Measurements from ENCODE around the gene ADGRG6.

Gene ADGRG6

GRCh38 chr6:142367061-142367460, 65.3 kb downstream of the ADGRG6 start:
- Mint-ChIP-seq H3K27me3 (no peaks in the 10 kb centered on the region), H3K4me3 (no peak overlapping the region), H3K27ac (no peak overlapping the region), H3K9me3 (no peaks in the 10 kb centered on the region), H3K4me1 (no peaks in the 10 kb centered on the region)
- ATAC-seq: no peak
- DNase-seq: no peak

GRCh38 chr6:142367501-142368018, 65.8 kb downstream of the ADGRG6 start:
- H3K4me1 Mint-ChIP-seq: no peaks in the 10 kb centered on the region
- ATAC-seq (no peak), DNase-seq (no peak)
- H3K27me3 Mint-ChIP-seq: no peaks in the 10 kb centered on the region
- H3K4me3 Mint-ChIP-seq: no peak overlapping the region
- H3K9me3 Mint-ChIP-seq: no peaks in the 10 kb centered on the region
- H3K27ac Mint-ChIP-seq: no peak overlapping the region

GRCh38 chr6:142369266-142369665, 67.5 kb downstream of the ADGRG6 start:
- DNase-seq: no peak
- no peaks in the 10 kb centered on the region for H3K9me3 Mint-ChIP-seq
- H3K27ac Mint-ChIP-seq: no peak overlapping the region
- H3K4me1 Mint-ChIP-seq: no peaks in the 10 kb centered on the region
- no peaks in the 10 kb centered on the region for H3K27me3 Mint-ChIP-seq
- ATAC-seq: no peak
- no peak overlapping the region for H3K4me3 Mint-ChIP-seq

GRCh38 chr6:142372348-142372747, 70.5 kb downstream of the ADGRG6 start:
- DNase-seq (no peak), ATAC-seq (no peak)
- Mint-ChIP-seq H3K27me3 (no peaks in the 10 kb centered on the region), H3K9me3 (no peaks in the 10 kb centered on the region), H3K4me1 (no peaks in the 10 kb centered on the region), H3K4me3 (no peak overlapping the region), H3K27ac (no peak overlapping the region)

GRCh38 chr6:142373268-142374090, 71.7 kb downstream of the ADGRG6 start:
- no peak overlapping the region for H3K27ac Mint-ChIP-seq
- H3K9me3 Mint-ChIP-seq: no peaks in the 10 kb centered on the region
- H3K27me3 Mint-ChIP-seq: no peaks in the 10 kb centered on the region
- ATAC-seq (no peak), DNase-seq (no peak)
- no peak overlapping the region for H3K4me3 Mint-ChIP-seq
- no peaks in the 10 kb centered on the region for H3K4me1 Mint-ChIP-seq

GRCh38 chr6:142374091-142374770, 72.4 kb downstream of the ADGRG6 start:
- DNase-seq: no peak
- H3K4me1 Mint-ChIP-seq: no peaks in the 10 kb centered on the region
- no peak for ATAC-seq
- no peaks in the 10 kb centered on the region for H3K27me3 Mint-ChIP-seq
- H3K27ac Mint-ChIP-seq: no peak overlapping the region
- no peaks in the 10 kb centered on the region for H3K9me3 Mint-ChIP-seq
- no peak overlapping the region for H3K4me3 Mint-ChIP-seq

GRCh38 chr6:142374965-142375733, 73.3 kb downstream of the ADGRG6 start:
- Mint-ChIP-seq H3K27me3 (no peaks in the 10 kb centered on the region), H3K27ac (no peak overlapping the region), H3K9me3 (no peaks in the 10 kb centered on the region), H3K4me1 (no peaks in the 10 kb centered on the region), H3K4me3 (no peak overlapping the region)
- DNase-seq: no peak
- ATAC-seq: no peak

GRCh38 chr6:142376115-142376514, 74.3 kb downstream of the ADGRG6 start:
- Mint-ChIP-seq H3K9me3 (no peaks in the 10 kb centered on the region), H3K4me1 (no peaks in the 10 kb centered on the region), H3K27ac (no peak overlapping the region), H3K27me3 (no peaks in the 10 kb centered on the region), H3K4me3 (no peak overlapping the region)
- DNase-seq (no peak), ATAC-seq (no peak)

- Mint-ChIP-seq H3K4me3 (no peak overlapping the region), H3K27me3 (no peaks in the 10 kb centered on the region), H3K4me1 (no peaks in the 10 kb centered on the region), H3K9me3 (no peaks in the 10 kb centered on the region), H3K27ac (no peak overlapping the region)
- ATAC-seq: no peak
- DNase-seq: no peak
These were observed 75.1 kb downstream of the ADGRG6 start for GRCh38 chr6:142376800-142377496.

GRCh38 chr6:142377497-142377848, 75.7 kb downstream of the ADGRG6 start:
- no peak for DNase-seq
- H3K27me3 Mint-ChIP-seq: no peaks in the 10 kb centered on the region
- no peaks in the 10 kb centered on the region for H3K9me3 Mint-ChIP-seq
- no peak overlapping the region for H3K4me3 Mint-ChIP-seq
- no peak overlapping the region for H3K27ac Mint-ChIP-seq
- H3K4me1 Mint-ChIP-seq: no peaks in the 10 kb centered on the region
- ATAC-seq: no peak

- no peak overlapping the region for H3K27ac Mint-ChIP-seq
- H3K4me1 Mint-ChIP-seq: no peaks in the 10 kb centered on the region
- no peaks in the 10 kb centered on the region for H3K9me3 Mint-ChIP-seq
- no peaks in the 10 kb centered on the region for H3K27me3 Mint-ChIP-seq
- no peak for ATAC-seq
- H3K4me3 Mint-ChIP-seq: no peak overlapping the region
- no peak for DNase-seq
These were observed 76.5 kb downstream of the ADGRG6 start for GRCh38 chr6:142378138-142378875.

GRCh38 chr6:142380626-142381025, 78.8 kb downstream of the ADGRG6 start:
- Mint-ChIP-seq H3K27ac (no peak overlapping the region), H3K4me1 (no peaks in the 10 kb centered on the region), H3K27me3 (no peaks in the 10 kb centered on the region), H3K4me3 (no peak overlapping the region), H3K9me3 (no peaks in the 10 kb centered on the region)
- DNase-seq: no peak
- ATAC-seq: no peak

GRCh38 chr6:142381181-142381580, 79.4 kb downstream of the ADGRG6 start:
- no peaks in the 10 kb centered on the region for H3K4me1 Mint-ChIP-seq
- no peaks in the 10 kb centered on the region for H3K27me3 Mint-ChIP-seq
- no peak overlapping the region for H3K4me3 Mint-ChIP-seq
- no peaks in the 10 kb centered on the region for H3K9me3 Mint-ChIP-seq
- DNase-seq (no peak), ATAC-seq (no peak)
- no peak overlapping the region for H3K27ac Mint-ChIP-seq

GRCh38 chr6:142381845-142382378, 80.1 kb downstream of the ADGRG6 start:
- H3K4me1 Mint-ChIP-seq: no peaks in the 10 kb centered on the region
- DNase-seq (no peak), ATAC-seq (no peak)
- no peaks in the 10 kb centered on the region for H3K9me3 Mint-ChIP-seq
- H3K27ac Mint-ChIP-seq: no peak overlapping the region
- H3K27me3 Mint-ChIP-seq: no peaks in the 10 kb centered on the region
- H3K4me3 Mint-ChIP-seq: no peak overlapping the region
